Endometrium (tissue), 2 donors: ENCODE results near the gene FAM53B.

Experiments used
- FAIRE-seq: peaks from 2 replicates; lab custom pipeline; 2012; peaks lifted over from hg19 to GRCh38; lab: Jason Lieb, UNC
- donor health status: control.
- donor health status: control.

Gene FAM53B

DNA sequence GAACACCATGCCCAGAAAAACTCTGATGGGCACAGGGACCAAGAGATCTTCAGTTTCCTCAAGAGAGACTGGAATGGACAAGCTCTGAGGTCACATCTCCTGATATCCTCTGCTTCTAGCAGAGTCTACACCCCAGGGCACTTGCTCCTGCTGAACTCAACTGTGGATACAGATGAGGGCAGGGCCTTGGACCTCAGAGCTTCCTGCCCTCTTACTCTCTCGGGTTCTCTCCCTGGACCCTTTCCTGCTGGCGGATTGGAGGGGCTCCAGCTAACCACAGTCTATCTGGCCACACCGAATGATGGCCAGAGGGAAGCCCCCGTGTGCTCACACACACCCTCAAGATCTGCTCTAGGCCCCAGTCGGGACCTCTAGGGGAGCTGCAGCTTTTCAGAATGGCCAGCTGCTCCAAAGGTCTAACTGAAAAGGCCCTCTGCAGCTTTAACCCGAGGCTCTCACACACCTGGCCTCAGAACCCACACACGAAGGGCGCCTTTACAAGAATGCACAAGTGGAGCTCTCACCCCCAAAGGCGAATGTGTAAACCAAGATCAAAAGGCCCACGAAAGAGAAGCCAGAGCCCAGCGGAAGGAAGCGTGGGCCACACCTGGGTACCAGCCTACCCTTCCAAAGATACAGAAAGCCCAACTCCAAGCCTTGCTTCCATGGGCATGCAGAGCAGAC, 65.5 kb downstream of the FAM53B start:
- FAIRE-seq = no peak

DNA sequence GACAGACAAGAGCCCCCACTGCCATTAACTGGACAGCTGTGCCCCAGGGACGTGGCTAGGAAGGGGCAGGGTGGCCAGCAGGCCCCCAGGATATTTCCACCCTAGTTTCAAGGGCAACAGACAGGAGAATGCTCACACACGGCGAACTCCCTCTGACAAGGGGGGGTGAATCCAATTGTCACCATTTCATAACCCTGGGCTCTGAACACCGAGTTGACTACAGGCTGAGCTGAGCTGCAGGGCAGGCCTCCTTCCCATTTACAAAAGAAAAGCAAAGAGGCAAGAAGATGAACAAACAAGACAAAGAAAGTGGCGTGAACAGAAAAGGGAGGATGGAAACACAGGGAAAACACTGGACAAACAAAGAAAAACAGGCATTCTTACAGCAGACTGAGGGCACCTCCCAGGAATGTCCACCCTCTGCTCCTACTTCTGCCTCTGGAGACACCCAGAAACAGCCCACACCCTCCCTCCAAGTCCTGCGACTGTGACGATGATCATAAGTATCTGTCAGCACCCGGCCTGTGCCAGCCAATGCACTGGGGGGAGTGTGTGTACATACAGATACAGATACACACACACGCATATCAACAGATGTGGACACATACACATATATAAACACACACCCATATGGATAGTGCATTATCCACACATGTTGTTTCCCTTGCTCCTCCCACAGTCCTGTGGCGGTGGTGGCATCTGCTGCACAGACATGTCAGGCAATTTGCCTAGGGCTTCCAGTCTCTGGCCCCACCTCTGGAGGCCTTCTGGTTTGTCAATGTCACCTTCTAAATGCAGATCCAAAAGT, 66.2 kb downstream of the FAM53B start:
- FAIRE-seq = no peak

DNA sequence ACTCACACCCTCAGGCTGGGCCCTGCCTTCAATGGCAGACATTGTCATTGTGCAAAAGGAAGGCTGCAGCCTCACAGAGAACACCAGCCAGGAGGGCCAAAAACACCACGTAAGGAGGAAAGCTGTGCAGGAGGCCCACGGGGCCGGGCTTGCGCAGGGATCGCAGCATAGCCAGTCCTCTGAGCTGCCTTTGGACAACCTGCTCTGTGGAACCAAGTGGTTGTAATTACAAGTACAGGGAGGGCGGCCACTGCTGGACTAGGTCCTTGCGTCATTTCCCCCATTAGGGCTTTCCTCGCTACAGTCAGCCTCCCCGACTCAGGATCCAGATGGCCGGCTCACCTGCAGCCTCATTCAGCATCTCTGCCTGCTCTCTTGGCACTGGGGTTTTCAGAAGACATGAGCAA, 66.9 kb downstream of the FAM53B start:
- no peak for FAIRE-seq

DNA sequence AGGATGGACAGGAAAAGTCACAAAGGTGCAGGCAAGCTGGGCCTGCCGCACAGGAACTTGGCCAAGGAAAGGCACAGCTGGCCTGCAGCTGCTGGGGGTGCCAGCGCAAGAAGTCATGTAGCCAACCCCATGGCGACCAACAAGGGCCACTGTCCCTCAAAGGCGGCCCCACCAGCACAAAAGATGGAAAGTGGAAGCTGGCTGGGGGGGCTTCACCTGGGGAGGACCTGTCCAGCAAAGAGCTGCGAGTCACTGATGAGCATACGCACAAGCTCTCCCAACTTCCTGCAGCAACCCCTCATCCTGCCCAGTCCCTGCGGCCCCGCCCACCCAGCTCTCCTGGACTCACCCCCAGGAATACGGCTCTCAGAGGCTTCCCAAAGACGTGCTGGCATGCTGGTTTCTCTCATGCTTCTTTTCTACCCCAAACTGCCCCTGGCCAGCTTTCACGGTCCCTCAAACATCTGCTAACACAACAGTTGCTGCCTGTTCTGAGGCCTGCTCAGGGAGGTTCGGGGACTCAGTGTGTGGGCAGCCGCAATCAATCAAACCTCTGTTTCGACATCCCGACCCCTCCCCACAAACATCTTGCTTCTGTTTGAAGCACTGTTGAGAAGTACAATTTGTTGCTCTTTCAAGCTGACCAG, 67.6 kb downstream of the FAM53B start:
- no peak for FAIRE-seq

DNA sequence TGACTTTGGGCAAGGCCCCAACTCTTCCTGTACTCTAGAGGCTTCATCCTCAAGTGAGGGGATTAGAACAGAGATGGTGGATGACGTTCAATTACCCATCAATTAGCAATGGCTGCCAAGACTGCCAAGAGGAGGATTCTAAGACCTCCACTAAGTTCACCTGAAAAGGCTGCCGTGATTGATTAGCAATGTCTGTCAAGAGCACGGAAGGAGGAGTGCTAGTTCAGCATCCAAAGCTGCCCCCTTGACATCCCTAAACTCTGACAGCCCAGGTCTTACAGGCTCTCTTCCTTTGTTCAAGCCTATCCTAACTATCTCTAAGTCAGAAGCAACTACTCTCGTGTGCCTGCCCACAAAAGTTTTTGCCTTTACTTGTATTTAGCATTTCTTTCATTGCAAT, 68.4 kb downstream of the FAM53B start:
- FAIRE-seq = no peak

DNA sequence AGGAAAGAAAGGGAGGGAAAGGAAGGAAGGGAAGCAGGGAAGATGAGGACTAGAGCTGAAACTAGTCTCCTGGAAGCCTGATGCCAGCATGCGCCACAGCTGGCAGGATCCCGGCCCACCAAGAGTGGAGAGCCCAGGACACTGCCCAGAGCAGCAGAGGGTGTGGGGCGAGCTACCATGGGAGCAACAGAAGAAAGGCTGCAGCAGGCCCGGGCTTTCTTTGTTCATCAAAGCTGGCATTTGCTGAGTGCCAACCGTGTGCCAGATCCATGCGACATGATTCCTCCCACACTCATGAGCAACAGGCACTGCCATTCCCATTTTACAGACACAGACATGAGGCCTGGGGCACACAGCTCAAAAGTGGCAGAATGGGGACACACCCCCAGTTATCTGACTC, 68.9 kb downstream of the FAM53B start:
- FAIRE-seq = no peak

DNA sequence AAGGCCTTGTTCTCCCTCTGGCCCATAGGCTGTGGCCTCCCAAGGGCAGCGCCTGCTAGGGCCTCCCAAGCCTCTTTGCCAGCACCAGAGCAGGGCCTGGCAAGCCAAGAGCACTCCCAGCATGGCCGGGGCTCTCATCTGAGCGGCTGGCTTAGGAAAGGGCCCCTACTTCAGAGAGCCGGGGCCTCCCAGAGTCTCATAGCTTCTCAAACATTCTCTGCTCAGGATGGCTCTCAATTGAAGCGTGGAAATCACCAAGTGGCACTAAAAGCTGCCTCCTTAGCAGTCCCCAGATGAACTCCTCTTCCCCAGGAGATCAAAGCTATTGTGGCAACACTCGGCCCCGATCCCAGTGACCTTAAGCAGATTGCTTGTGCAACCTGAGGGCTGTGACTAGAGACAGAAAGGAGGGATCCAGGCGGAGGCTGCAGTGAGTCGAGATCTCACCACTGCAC, 69.4 kb downstream of the FAM53B start:
- FAIRE-seq = no peak

DNA sequence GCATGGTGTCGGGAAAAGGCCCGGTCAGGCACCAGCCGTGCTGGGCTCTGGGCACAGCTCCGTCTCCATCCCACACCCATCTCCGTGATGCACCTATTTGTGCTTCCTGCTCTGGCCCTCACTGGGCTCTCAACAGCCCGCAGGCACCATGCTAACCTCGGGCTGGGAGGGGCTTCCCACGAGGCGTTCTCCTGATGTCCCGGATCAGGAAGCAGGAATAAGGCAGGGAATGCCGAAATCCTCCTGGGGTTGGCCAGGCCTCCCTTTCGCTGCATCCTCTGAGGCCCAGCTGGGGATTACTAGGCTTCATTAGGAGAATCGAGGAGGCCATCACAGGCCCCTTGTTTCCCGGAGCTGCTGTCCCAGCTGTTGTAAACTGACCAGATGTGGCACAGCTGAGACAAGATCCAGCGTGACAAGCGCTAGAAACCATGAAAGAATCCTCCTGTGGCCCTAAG, 72.0 kb downstream of the FAM53B start:
- FAIRE-seq = no peak

DNA sequence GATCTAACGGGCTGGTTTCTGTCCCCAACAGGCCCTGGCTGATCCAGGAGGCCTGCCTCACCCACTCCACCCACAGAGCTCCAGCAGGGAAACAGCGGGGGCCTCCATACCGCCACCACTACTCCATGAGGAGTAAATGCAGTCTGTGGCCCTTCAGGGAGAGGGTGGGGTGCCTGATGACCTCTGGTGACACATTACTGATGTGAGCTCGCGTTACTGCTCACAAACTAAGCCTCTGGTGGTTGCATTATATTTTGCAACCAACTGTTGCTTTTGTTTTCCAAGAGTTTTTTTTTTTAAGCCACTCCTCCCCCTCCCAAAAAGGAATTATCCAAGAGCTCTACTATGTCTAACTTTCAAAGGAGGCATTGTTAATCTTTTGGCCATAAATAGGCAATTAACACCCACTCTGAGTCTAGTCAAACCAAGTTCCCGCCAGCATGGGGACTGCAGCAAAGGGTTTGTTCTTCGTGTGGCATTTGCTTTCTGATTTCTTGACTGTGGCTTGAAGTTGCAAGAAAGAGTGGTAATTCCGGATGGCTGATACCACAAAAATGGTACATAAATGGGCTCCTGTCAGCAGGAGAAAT, 72.6 kb downstream of the FAM53B start:
- FAIRE-seq = peak; percentile 35

DNA sequence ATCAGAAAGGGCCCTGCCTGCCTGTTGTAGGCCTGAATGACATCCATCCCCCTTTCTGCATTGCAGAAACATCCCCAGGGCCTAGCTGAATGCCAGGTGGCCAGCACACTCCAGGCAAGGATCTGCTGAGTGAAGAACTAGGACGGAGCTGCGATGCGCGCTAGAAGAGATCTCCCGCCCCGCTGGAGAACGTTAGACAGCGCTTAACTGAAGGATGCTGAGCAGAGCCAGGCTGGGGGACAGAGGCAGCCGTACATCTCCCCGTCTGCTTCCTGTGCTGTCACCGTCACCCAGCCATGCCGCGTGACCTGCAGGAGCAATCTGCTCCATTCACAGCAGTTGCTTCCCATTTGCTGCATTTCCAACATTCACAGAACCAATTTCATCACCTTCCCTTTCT, 73.3 kb downstream of the FAM53B start:
- FAIRE-seq = no peak

DNA sequence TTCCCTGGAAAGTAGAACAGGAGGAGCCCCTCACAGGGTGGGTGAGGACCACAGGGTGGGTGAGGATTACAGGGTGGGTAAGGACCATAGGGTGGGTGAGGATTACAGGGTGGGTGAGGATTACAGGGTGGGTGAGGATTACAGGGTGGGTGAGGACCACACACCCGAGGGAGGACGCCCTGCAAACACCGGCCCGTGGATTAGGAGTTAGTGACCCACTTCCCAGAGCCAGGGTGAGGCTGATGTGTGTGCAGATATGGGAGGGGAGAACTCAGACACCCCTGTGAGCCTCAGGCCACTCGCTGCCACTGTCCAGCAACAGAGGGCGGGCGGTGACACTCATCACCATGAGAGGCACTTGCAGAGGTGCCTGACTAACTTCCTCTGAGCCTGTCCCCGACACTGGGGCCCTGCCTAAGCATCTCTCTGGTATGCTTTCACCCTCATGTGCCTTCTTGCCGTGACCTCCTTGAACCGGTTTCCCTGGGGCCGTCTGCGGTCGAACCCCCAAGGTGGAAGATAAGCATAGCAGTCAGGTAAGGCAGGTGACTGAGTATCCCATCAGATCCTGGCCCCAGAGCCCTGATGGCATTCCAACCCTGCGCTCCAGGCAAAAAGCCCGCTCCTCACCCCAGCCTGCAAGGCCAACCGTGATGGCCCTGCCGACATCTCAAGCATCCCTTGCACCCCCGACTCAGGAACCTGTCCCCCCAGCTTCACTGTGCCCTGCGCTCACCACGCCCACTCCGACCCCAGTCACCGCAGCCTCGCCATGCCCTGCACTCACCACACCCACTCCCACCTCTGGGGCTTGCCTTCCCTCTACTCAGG, 74.1 kb downstream of the FAM53B start:
- FAIRE-seq = no peak

DNA sequence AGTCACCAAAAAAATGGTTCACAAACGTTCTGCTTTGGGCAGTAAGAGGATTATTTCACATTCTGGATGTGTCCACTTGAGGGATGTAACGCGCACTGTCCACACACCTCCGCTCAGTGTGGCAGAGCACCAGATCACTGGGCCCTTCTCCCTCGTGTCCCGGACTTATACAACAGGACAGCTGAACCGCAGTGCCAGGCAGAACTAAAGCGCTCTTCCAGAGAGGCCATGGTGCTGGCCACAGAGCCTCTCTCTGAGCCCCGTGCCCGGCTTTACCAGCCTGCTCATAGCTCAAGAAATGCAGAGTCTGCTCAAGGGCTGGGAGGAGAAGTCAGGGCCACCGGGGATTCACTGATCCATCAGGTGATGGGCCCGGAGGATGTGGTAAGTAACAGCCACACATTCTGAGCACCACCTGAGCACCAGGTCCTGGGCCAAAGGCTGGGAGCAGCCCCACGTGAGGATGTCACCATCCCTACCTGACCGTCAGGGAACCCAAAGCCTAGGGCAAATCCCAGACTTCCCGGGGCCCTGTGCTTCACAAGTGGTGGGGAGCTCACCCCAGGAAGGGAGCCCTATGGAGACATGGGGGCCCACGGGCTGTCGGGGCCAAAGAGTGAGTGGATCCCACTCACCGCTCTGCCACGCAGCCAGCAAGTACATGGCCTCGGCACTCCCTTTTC, 74.9 kb downstream of the FAM53B start:
- FAIRE-seq = no peak

DNA sequence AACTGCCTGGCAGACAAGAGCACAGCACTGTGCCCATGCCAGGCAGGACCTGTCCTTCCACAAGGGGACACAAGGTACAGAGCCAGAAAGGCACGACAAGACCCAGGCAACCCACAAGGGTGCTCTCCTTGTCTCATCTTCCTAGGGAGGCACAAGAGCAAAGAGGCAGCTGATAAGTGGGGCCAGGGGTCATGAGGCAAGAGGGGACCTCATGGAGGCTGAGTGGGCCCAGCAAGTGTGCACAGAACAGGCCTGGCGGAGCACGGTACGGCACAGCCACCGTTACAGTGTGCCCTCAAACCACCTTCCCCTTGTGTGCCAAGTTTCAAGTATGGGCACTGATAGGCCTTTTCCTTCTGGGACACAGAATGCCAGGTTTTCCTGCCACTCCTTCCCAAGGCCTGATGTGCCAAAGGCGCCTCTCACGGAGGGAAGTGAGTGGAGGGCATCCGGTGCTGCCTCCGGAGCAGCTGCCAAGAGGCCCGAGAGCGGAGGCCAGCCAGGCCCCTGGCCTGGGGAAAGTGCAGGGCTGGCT, 75.6 kb downstream of the FAM53B start:
- no peak for FAIRE-seq

DNA sequence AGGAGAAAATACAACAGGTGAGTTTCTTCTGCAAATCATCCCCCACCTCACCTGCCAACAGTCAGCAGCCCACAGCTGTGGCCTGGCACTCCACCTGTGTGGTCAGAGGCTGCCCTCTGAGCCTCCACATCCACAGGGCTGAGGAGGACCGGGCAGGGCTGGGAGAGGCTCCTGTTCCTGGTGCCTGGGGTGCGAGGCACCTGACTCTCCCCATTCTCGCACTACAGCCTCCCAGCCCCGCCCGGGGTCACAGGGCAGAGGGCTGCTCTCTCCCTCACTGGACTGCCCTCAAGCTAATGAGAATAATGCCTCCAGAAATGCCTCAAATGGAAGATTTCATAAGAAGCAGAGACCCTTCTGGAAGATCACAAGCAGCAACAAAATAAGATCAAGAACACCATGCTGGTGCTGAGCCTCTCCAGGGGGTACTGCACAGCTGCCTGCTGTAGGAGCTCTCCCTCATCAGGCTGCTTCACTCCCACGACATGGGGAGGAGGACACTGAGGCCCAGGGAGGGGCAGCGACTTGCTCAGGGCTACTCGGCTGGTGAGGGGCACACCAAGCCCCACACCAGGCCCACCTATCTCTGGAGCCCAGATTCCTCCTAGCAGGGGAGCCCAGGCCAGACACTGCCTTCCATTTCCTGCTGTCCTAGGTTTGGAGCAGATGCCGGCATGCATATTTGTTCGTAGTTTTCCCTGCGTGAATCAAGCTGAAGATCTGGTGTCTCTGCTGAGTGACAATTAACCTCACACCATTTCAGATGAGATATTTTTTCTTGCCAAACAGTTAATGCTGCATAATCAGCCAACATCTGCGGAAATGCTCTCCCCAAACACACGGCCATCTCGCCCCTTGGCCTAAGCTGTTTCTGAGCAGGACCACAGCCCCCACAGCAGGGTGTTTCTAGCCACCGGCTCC, 76.5 kb downstream of the FAM53B start:
- no peak for FAIRE-seq

DNA sequence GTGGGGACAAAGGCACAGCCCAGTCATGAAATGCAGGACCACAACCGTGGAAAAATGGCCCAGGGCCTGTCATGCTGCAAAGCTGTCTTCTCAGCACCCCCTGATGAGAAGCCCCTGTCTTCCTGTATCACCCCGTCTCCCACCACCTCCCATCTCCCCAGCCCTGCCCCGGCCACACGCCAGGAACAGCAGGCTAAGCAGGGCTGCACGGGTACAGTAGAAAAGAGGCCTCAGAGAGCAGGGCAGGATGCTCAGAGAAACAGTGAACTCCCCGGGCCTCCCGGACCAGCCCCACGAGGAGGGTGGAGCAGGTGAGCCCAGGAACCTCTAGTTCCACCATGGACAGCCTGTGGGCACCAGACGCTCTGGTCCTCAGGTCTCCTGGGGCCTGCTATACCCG, 77.7 kb downstream of the FAM53B start:
- no peak for FAIRE-seq

DNA sequence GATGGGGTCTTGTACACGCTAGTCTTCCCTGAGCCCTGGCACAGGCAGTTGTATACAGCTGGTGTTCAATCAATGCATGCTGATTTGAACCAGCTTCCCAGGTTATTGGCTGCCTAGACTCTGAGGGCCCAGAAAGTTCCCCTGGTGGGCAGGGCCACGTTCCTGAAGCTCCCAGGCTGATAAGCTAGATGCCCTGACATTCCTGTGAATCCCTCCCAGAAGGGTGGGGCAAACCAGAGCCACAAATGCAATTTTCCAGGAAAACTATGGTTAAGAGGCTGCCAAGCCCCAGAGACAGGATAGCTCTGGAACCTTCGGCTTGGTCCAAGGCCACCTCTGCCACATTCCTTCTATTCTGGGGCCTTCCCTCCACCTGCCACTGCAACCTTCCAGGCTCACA, 78.2 kb downstream of the FAM53B start:
- FAIRE-seq = no peak

DNA sequence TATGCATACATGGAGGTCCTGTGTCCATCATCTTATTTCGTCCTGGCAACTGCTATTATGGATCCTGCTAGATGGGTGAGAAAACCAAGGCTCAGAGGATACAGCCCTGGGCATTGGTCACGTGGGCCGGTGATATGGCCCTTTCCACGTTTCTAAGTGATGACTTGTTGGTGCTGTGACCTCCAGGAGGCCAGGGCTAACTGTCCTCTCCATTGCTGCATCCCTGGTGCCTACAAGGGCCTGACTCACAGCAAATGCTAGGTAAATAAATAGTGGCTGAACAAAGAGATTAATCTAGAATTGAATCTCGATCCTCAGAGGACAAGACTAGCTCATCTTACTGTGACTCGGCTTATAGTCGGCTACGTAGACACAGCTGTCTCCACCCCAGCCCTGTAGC, 78.6 kb downstream of the FAM53B start:
- FAIRE-seq = no peak

DNA sequence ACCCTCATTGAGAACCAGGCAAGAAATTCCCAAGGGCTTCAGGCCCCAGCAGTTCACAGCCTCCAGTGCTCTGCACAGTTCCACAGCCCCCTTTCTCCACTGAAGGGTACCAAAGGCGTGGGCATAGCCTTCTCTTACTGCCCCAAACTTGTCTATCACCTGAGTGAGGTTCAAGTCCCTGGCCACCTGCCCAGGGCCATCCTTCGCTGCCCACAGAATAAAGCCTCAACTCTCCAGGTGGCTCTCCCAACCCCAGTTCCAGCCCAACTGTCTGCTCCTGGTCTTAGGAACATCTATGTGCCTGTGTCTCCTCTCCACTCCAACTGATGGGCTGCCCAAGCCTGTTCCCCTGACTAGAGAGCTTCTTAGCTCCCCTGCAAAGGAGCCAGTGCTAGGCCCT, 79.1 kb downstream of the FAM53B start:
- no peak for FAIRE-seq

DNA sequence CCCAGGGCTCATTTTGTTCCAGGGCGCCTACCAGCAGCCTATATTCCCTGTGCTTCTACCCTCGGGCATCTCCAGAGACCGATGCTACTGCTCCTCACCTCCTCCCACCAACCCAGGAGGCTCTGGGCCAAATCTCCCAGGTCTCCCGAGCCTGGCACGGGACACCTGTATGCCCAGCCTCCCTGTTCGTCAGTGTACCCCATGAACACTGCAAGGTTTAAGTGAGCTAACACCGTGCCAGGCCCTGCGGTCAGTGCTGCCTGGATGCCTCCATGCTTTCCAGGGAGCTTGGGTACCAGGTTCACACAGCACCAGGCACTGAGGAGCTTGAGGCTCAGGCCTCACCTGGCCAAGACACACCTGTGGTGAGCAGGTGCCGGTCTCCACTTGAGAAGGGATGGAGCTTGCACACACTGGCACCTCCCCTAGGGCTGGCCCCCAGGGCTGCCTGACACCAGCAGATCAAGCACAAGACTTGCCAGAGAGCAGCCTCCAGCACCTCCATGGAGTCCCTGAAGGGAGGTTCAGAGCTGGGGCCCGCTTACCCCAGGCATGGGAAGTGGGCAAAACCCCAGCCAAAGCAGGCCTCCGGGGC, 80.3 kb downstream of the FAM53B start:
- FAIRE-seq = no peak
